Measurements from ENCODE around the gene FIGNL1. TPM values are rescaled to one million over a fixed set of nuclear protein-coding genes. Genes with fewer than 3 reads are reported as not detected.

Gene FIGNL1
- total and polyA plus RNA-seq, 2 donors (not counting 3 experiments of a cell fraction or from before 2014, with no cell fraction given): 20.8 to 49.3 TPM

- BruUV-seq (replicated peaks): no TSS peak
- FAIRE-seq (no peak), DNase-seq (ENCODE audit: low read depth, low spot score) (no peak)
- Histone ChIP-seq H3K9ac (replicated peaks; ENCODE audit: extremely low read depth, insufficient read depth, low read length) (no peak overlapping the region), H3K79me2 (ENCODE audit: control insufficient read depth, insufficient read depth, low read length) (no peaks in the 10 kb centered on the region), H3K9me1 (replicated peaks; ENCODE audit: control insufficient read depth, extremely low read depth, insufficient read depth, low read length) (no peaks in the 10 kb centered on the region), H3K27me3 (ENCODE audit: control insufficient read depth in 2 of 2, insufficient read depth in 2 of 2, low read length in 2 of 2) (peaks cover 19 to 53% of the 10 kb centered on the region in 2 experiments), H3K4me2 (ENCODE audit: insufficient read depth, low read length) (no peak overlapping the region), H3K36me3 (ENCODE audit: control insufficient read depth in 2 of 2, extremely low read depth in 1 of 2, insufficient read depth in 2 of 2, low read length in 2 of 2) (no peaks in the 10 kb centered on the region), H3K27ac (ENCODE audit: insufficient read depth, low read depth, low read length) (no peak overlapping the region), H2AFZ (ENCODE audit: low read depth, low read length) (no peak overlapping the region), H4K20me1 (replicated peaks; ENCODE audit: control insufficient read depth, extremely low read depth, insufficient read depth, low read length) (no peaks in the 10 kb centered on the region), H3K4me1 (ENCODE audit: control insufficient read depth, extremely low read depth, insufficient read depth, low read length) (no peaks in the 10 kb centered on the region), H3K4me3 (replicated peaks in 1 of 3; ENCODE audit: insufficient read depth in 1 of 3, low read depth in 1 of 3, low read length in 3 of 3) (no peak overlapping the region), H3K9me3 (replicated peaks; ENCODE audit: control insufficient read depth, insufficient read depth, low read length) (no peaks in the 10 kb centered on the region)
- CTCF ChIA-PET: no interaction called here
- intact Hi-C loops (cut with micrococcal nuclease) (no loop called here), dilution Hi-C loops (cut with MboI; ENCODE audit: extremely low pct_ligation_motif_present, low sequenced_read_pairs) (no loop called here)
- TF ChIP-seq MYC (IDR thresholded peaks at IDR 0.05; ENCODE audit: low read depth, low read length) (no peak), FOS (IDR thresholded peaks at IDR 0.05; ENCODE audit: borderline replicate concordance, insufficient read depth, low read length) (no peak), POLR2A (IDR thresholded peaks at IDR 0.05; ENCODE audit: low read depth, low read length) (no peak), POLR2AphosphoS5 (IDR thresholded peaks at IDR 0.05; ENCODE audit: insufficient read depth, low read depth, low read length) (no peak), JUN (IDR thresholded peaks at IDR 0.05; ENCODE audit: borderline replicate concordance, insufficient read depth, insufficient read length, low read depth) (no peak), CTCF (IDR thresholded peaks at IDR 0.05; ENCODE audit: extremely low read depth in 1 of 2, insufficient read depth in 1 of 2, low read depth in 1 of 2, low read length in 2 of 2) (no peak), MAX (IDR thresholded peaks at IDR 0.05; ENCODE audit: insufficient read depth, insufficient read length) (no peak), GATA2 (IDR thresholded peaks at IDR 0.05; ENCODE audit: insufficient read depth, insufficient read length, low read depth, low read length) (no peak), EZH2 (IDR thresholded peaks at IDR 0.05; ENCODE audit: borderline replicate concordance, low read depth, low read length, severe bottlenecking) (no peak)
- POLR2A ChIA-PET: no interaction called here
Measured at GRCh38 chr7:50399206-50399605, 50.9 kb downstream of the FIGNL1 start.

Measured in endothelial cell of umbilical vein (primary cell).